Endothelial cell of umbilical vein (primary cell): Measurements from ENCODE around the gene TSC22D3. TPM values are rescaled to one million over a fixed set of nuclear protein-coding genes. Genes with fewer than 3 reads are reported as not detected.
A peak's percentile ranks its signal among the peaks of the same experiment; 100 is the strongest.

ENCODE experiments used
- BruUV-seq: library from RNA; stranded (reverse); fragments of 400-500 nt; replicated peaks from 2 replicates; lab custom pipeline; 2021; lab: Mats Ljungman, UMichigan
- CTCF ChIA-PET: fragments of 300-600, 350-600 bp; sonication (Branson Sonifier 250); formaldehyde crosslinking; loops from one replicate; lab custom pipeline; 2021; ENCODE audit warnings: antibody characterized with exemption, inconsistent platforms; lab: Charles Lee
- POLR2A ChIA-PET: fragments of 300-600, 350-600 bp; sonication (Branson Sonifier 250); formaldehyde crosslinking; loops from one replicate; lab custom pipeline; 2021; ENCODE audit warnings: antibody characterized with exemption, inconsistent platforms; lab: Charles Lee
- DNase-seq: peaks from one replicate; pipeline ENCODE4 v3.0.0-alpha.2; 2011; ENCODE audit warnings: low read depth, low spot score
- FAIRE-seq: peaks from 2 replicates; lab custom pipeline; 2011; peaks lifted over from hg19 to GRCh38; lab: Jason Lieb, UNC
- H2AFZ ChIP-seq: 2 replicates; pipeline ENCODE4 v1.6.0; 2012; ENCODE audit warnings: low read depth, low read length, control low read depth, inconsistent platforms
- H3K27ac ChIP-seq: 2 replicates; pipeline ENCODE4 v1.5.1; 2011; ENCODE audit warnings: low read depth, mild to moderate bottlenecking, control low read depth, low read length, moderate library complexity; ENCODE audit not compliant: insufficient read depth
- H3K27me3 ChIP-seq, 2 experiments: 2 replicates each; pipeline versions ENCODE4 v1.6.0 to v1.6.1; 2011; ENCODE audit warnings: low read length in 2 of 2, mixed read lengths in 1 of 2; ENCODE audit not compliant: control insufficient read depth in 2 of 2, insufficient read depth in 2 of 2
- H3K36me3 ChIP-seq, 2 experiments: 2 replicates in 1 of 2; 3 replicates in 1 of 2; pipeline ENCODE4 v1.5.1; 2011; ENCODE audit warnings: low read length in 2 of 2, mild to moderate bottlenecking in 1 of 2, moderate library complexity in 1 of 2; ENCODE audit not compliant: control insufficient read depth in 2 of 2, insufficient read depth in 2 of 2; ENCODE audit errors: extremely low read depth in 1 of 2
- H3K4me1 ChIP-seq: 3 replicates; pipeline ENCODE4 v1.5.1; 2011; ENCODE audit warnings: mild to moderate bottlenecking, low read length; ENCODE audit not compliant: control insufficient read depth, insufficient read depth; ENCODE audit errors: extremely low read depth
- H3K4me2 ChIP-seq: 2 replicates; pipeline ENCODE4 v1.6.1; 2011; ENCODE audit warnings: low read length, control low read depth, mixed read lengths; ENCODE audit not compliant: insufficient read depth
- H3K4me3 ChIP-seq, 3 experiments: fragments of 200-600 bp in 1 of 3; sonication (generic), shearing (Covaris generic) in 1 of 3; replicated peaks in 1 of 3; 2 replicates each; pipeline ENCODE4 v1.5.1; 2011 to 2016; ENCODE audit warnings: control low read depth in 3 of 3, low read length in 3 of 3, mild to moderate bottlenecking in 2 of 3, inconsistent platforms in 1 of 3, low read depth in 1 of 3, moderate library complexity in 1 of 3; ENCODE audit not compliant: insufficient read depth in 1 of 3
- H3K79me2 ChIP-seq: 2 replicates; pipeline ENCODE4 v1.6.0; 2012; ENCODE audit warnings: low read length, inconsistent platforms; ENCODE audit not compliant: control insufficient read depth, insufficient read depth
- H3K9ac ChIP-seq: replicated peaks from 2 replicates; pipeline ENCODE3; 2011; ENCODE audit warnings: low read length, control low read depth; ENCODE audit not compliant: insufficient read depth; ENCODE audit errors: extremely low read depth
- H3K9me1 ChIP-seq: replicated peaks from 3 replicates; pipeline ENCODE4 v1.6.0; 2011; ENCODE audit warnings: mild to moderate bottlenecking, low read length; ENCODE audit not compliant: control insufficient read depth, insufficient read depth; ENCODE audit errors: extremely low read depth
- H3K9me3 ChIP-seq: replicated peaks from 2 replicates; pipeline ENCODE4 v1.5.1; 2012; ENCODE audit warnings: low read length, inconsistent platforms; ENCODE audit not compliant: control insufficient read depth, insufficient read depth
- H4K20me1 ChIP-seq: replicated peaks from 2 replicates; pipeline ENCODE3; 2011; ENCODE audit warnings: mild to moderate bottlenecking, low read length; ENCODE audit not compliant: control insufficient read depth, insufficient read depth; ENCODE audit errors: extremely low read depth
- CTCF ChIP-seq, 2 donors: IDR thresholded peaks; 1 replicate in 1 of 2; 2 replicates in 1 of 2; pipeline ENCODE4 v1.5.1; 2011; ENCODE audit warnings: low read length in 2 of 2, mild to moderate bottlenecking in 2 of 2, moderate library complexity in 2 of 2, control low read depth in 1 of 2, inconsistent platforms in 1 of 2, low read depth in 1 of 2; ENCODE audit not compliant: insufficient read depth in 1 of 2; ENCODE audit errors: extremely low read depth in 1 of 2
- POLR2A ChIP-seq: IDR thresholded peaks from 2 replicates; pipeline ENCODE4 v1.6.1; 2012; ENCODE audit warnings: low read depth, mild to moderate bottlenecking, control low read depth, low read length
- dilution Hi-C: fragments of 300-500 bp; cut with MboI; formaldehyde crosslinking; loops from one replicate; pipeline ENCODE4 v1.15.0; 2019; ENCODE audit warnings: low sequenced_read_pairs; ENCODE audit not compliant: extremely low pct_ligation_motif_present
- intact Hi-C: fragments of 100-400 bp; cut with micrococcal nuclease; formaldehyde crosslinking; loops from one replicate; pipeline ENCODE4 v1.10.0; 2022
- polyA plus RNA-seq, 4 experiments: library from polyadenylated mRNA; depleted of rRNA in 3 of 4; stranded (reverse) in 3 of 4; unstranded in 1 of 4; fragments of >200 nt; gene quantifications; 2 replicates each; pipeline versions ENCODE4 v1.2.1 to v1.2.3, GENCODE V29; 2011 to 2012; ENCODE audit warnings: missing spikeins in 1 of 4
- total RNA-seq: library from RNA; stranded (reverse); gene quantifications from 2 replicates; pipeline ENCODE4 v1.2.3, GENCODE V29; 2021

The TSC22D3 gene
- total and polyA plus RNA-seq, 2 donors (not counting 3 experiments of a cell fraction or from before 2014, with no cell fraction given), result 21.1 to 37.4 TPM

- peaks cover 11% of the 10 kb centered on the region for H3K4me1 ChIP-seq
- FAIRE-seq (peak; percentile 82), DNase-seq (peak; percentile 68)
- no peak overlapping the region for H3K27ac ChIP-seq
- peaks cover 14% of the 10 kb centered on the region for H3K79me2 ChIP-seq
- ChIA-PET POLR2A (no interaction called here), CTCF (interaction anchor here (0.6 to 8.3 kb wide), 10 partner anchors 13 to 173 kb away, joined by 3 to 142 read pairs (median 10); partner anchors contain the start of genes NCBP2L and TSC22D3)
- no peak overlapping the region for H3K4me3 ChIP-seq
- no peak overlapping the region for H3K9ac ChIP-seq
- TF ChIP-seq POLR2A, result no peak
- peak; percentile 53 to 59 for TF ChIP-seq CTCF (IDR thresholded peaks at IDR 0.05; ENCODE audit: extremely low read depth in 1 of 2, insufficient read depth in 1 of 2, low read depth in 1 of 2, low read length in 2 of 2)
- no peaks in the 10 kb centered on the region for H4K20me1 ChIP-seq
- no peak overlapping the region for H2AFZ ChIP-seq
- no peaks in the 10 kb centered on the region for H3K27me3 ChIP-seq
- no TSS peak for BruUV-seq
- intact Hi-C loops (loop anchor here (1.0 to 10.0 kb wide), 6 partner anchors 23 to 307 kb away; partner anchors contain the start of gene NCBP2L), dilution Hi-C loops (no loop called here)
- peaks cover 0 to 4% of the 10 kb centered on the region in 2 experiments for H3K36me3 ChIP-seq
- H3K9me3 ChIP-seq, result no peaks in the 10 kb centered on the region
- no peaks in the 10 kb centered on the region for H3K9me1 ChIP-seq
- H3K4me2 ChIP-seq, result no peak overlapping the region
Measured at GRCh38 chrX:107718156-107718621, 57.4 kb downstream of the TSC22D3 start.
